Stimulated activated CD8-positive, alpha-beta memory T cell treated with anti-CD3 and anti-CD28 coated beads, Interleukin-7, amount 100 ng/mL, for 48 hours (primary cell): ENCODE measurements around the gene UGT2B7.
"Not testable (repeated sequence)": the region's sequence is repeated elsewhere in the genome, so short reads cannot be mapped to it uniquely, and the experiment has no call there.

Experiments used
- DNase-seq, 2 donors: peaks; one replicate each; pipeline ENCODE4 v3.0.0-alpha.2; 2020; ENCODE audit warnings: low read depth in 1 of 2; ENCODE audit errors: extremely low read depth in 1 of 2

The UGT2B7 gene

GRCh38 chr4:69096111-69096656, at the start of gene UGT2B7:
TSS of gene UGT2B7 (plus strand) at chr4:69096474. CDS start at chr4:69096521, 47 bp downstream.
- DNase-seq, result no peak

DNA sequence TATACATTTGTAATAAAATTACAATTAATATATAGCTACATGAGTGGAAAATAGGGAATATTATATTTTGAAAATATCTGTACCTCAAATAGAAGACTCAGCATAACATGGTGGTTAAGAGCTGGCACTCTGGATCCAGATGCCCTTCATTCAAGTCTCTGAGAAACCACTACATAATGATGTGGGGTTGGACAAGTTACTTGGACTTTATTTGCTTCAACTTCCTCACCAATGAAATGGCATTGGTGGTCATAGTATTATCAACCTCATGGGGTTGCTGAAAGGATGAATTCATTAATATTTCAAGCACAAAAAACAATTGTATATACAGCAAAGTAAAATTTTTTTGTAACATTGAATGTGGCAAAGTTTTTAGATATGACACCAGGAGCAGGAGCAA, 46.4 kb upstream of the UGT2B7 start:
- DNase-seq, result no peak

DNA sequence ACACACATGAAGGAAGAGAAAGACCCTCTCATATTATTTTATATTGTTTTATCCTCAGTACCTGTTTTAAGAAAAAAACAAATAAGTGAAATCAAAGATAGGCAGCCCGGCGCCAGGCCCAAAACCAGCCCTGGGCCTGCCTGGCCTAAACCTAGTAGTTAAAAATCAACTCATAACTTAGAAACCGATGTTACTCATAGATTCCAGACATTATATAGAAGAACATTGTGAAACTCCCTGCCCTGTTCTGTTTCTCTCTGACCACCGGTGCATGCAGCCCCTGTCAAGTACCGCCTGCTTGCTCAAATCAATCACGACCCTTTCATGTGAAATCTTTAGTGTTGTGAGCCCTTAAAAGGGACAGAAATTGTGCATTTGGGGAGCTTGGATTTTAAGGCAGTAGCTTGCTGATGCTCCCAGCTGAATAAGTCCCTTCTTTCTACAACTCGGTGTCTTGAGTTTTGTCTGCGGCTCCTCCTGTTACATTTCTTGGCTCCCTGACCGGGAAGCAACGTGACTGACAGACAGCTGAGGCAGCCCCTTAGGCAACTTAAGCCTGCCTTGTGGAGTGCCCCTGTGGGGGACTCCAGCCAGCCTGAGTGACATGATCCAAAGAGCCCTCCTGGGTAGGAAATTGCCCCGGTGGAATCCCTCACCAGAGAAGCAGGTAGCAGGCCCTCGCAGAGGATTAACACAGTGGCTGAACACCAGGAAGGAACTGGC, 45.3 kb upstream of the UGT2B7 start:
- DNase-seq, result not testable (repeated sequence)

DNA sequence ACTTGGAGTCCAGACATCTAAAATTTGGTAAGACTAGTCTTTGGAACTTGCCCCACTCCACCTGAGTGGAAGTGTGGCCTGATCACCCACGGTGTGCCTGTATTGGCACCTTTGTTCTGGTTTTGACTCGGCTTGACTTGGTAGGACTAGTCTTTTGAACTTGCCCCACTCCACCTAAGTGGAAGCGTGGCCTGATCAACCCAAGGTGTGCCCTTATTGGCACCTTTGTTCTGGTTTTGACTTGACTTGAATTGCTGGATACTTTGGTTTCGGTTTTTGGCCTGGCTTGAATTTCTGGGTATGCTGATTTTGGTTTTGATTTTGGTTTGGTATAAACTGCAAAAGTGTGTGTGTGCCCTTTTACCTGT, 44.7 kb upstream of the UGT2B7 start:
- DNase-seq, result no peak

- DNase-seq, result not testable (repeated sequence)
Measured at GRCh38 chr4:69053309-69053885, 42.9 kb upstream of the UGT2B7 start.

DNA sequence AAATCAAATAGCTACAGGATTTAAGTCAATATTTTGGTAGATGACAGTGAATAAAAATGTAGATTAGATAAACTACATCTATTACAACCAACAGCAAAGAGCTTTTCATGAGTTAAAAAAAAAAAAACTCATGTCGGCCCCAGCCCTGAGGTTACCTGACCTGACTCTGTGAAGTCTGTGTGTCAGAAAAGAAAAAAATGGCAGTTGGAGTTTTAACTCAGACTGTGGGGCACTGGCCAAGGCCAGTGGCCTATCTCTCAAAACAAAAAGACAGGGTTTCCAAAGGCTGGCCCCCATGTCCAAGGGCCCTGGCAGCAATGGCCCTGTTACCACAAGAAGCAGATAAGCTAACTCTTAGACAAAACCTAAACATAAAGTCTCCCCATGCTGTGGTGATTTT, 42.2 kb upstream of the UGT2B7 start:
- not testable (repeated sequence) for DNase-seq

GRCh38 chr4:69054578-69055200, 41.6 kb upstream of the UGT2B7 start:
- no peak for DNase-seq

- no peak for DNase-seq
Measured at GRCh38 chr4:69056150-69056549, 40.1 kb upstream of the UGT2B7 start.

DNA sequence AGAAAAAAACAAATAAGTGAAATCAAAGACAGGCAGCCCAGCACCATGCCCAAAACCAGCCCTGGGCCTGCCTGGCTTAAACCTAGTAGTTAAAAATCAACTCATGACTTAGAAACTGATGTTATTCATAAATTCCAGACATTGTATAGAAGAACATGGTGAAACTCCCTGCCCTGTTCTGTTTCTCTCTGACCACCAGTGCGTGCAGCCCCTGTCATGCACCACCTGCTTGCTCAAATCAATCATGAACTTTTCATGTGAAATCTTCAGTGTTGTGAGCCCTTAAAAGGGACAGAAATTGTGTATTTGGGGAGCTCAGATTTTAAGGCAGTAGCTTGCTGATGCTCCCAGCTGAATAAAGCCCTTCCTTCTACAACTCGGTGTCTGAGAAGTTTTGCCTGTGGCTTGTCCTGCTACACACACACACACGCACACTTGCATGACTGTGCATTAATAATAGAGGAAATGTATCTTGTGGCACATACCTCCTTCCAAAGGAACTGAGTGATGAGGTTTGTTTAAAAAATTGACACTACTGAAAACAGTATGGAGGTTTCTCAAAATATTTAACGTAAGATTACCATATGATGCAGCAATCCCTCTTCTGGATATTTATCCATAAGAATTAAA, 39.2 kb upstream of the UGT2B7 start:
- no peak for DNase-seq

DNA sequence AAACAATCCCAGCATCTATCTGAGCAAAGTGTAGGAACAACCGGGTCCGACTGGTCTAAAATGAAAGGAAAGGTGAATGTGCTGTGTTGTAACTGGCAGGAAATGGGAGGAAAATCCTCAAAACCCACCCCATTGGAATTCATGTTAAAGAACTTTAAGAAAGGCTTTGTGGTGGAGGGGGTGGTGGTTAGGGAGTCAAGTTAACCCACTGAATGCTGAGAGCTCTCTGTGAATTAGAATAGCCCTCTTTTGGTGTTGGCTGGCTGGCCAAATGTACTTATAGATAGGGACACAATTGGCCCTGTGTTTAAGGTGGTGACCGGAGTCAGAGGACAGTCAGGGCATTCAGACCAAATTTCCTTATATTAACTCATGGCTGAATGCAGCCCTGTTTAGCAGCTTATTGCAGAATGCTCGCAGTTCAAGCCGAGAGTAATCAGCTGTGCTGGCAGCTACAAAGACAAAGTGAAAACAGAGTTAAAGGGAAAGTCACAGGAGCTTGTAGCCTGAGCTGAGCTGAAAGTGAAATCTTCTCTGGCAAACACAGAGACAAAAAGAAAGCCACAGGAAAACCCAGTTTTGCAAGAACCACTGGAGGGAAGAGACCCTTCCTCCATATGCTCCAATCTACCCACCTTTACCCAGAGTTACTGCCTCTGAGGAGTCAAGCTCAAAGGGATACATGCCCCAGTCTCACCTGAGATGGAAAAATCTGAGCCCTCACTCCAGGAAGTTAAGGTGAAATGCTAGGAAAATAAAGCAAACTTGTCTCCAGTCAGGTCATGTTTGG, 38.5 kb upstream of the UGT2B7 start:
- no peak for DNase-seq

- DNase-seq, result no peak
Measured at GRCh38 chr4:69058410-69059059, 37.7 kb upstream of the UGT2B7 start.

- DNase-seq, result no peak
Measured at GRCh38 chr4:69060651-69061308, 35.5 kb upstream of the UGT2B7 start.

DNA sequence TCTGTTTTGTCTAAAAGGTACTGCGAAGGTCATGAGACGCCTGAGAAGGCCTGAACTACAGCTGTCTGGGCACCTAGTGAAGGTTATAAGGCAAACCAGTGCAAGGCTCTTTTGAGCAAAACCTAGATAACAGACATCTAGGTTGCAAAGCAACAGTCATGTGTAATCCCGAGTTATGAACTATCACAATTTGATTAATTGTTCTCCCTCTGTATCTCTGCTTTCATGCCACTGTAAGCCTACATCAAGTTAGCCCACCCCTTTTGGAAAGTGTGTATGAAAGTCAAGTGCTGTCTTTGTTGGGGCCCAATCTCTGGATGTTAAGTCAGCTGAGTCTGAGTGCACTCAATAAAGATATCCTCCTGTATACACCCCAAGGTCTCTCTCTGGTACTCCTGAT, 31.9 kb upstream of the UGT2B7 start:
- no peak for DNase-seq

DNA sequence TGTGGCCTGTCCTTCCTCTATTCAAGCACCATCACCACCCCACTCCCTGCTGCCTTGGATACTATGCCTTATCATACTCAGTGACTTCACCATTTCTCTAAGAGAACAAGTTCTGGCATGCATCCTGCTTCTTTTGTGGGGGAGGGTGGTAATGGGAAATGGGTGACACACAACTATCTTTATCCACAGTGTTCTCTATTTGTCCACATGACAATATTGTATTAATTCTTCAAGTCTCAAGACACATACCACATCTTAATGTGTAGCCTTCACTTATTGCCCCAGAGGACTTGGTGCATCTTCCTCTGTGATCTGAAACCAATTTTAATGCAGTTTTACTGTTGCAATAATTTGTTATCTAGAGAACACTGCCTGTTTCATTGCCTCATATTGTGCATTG, 29.3 kb upstream of the UGT2B7 start:
- no peak for DNase-seq

DNA sequence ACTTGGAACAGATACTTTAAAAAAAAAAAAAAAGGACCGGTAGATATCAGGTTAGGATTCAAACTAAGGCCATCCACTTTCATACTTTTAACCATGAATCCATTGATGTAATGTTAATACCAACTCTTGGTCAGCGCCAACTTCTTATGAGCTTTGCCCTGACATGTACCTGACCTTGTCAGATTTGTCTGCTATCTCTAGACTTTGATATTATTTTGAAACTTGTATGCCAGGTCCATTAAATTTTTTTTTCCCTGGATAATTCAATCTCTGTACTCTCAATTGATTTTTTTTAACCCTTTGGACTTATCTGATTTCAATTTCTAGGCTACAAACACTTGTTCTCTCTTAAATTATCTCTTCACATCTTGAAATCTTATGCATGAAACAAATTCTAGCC, 27.2 kb upstream of the UGT2B7 start:
- no peak for DNase-seq

GRCh38 chr4:69070590-69070989, 25.7 kb upstream of the UGT2B7 start:
- no peak for DNase-seq

DNA sequence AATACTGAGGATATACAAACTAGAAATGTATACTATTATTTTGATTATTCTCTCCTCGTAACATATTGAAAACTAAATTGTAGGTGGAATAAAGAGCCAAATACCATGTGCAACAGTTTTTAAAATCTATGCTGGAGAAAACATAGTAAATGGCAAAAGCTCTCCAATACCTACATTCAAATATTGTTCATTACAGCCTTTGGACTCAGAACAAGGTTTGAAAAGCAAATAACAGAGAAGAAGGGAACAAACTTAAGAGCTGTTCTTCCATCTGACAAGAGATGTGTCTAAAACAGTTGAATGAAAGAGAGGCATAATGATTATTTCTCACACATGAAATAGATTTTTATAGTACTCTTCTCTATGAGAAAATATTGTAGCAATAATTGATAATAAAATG, 25.0 kb upstream of the UGT2B7 start:
- no peak for DNase-seq

- no peak for DNase-seq
Measured at GRCh38 chr4:69073375-69073774, 22.9 kb upstream of the UGT2B7 start.

GRCh38 chr4:69075061-69075792, 21.0 kb upstream of the UGT2B7 start:
- no peak for DNase-seq
